Activated CD4-positive, alpha-beta T cell treated with anti-CD3 and anti-CD28 coated beads, Interleukin-2, amount 50 U/mL, for 16 hours (primary cell): ENCODE data around the gene DGKH.

Experiments used
- DNase-seq: peaks from one replicate; pipeline ENCODE4 v3.0.0-alpha.2; 2020

DGKH gene, protein sequence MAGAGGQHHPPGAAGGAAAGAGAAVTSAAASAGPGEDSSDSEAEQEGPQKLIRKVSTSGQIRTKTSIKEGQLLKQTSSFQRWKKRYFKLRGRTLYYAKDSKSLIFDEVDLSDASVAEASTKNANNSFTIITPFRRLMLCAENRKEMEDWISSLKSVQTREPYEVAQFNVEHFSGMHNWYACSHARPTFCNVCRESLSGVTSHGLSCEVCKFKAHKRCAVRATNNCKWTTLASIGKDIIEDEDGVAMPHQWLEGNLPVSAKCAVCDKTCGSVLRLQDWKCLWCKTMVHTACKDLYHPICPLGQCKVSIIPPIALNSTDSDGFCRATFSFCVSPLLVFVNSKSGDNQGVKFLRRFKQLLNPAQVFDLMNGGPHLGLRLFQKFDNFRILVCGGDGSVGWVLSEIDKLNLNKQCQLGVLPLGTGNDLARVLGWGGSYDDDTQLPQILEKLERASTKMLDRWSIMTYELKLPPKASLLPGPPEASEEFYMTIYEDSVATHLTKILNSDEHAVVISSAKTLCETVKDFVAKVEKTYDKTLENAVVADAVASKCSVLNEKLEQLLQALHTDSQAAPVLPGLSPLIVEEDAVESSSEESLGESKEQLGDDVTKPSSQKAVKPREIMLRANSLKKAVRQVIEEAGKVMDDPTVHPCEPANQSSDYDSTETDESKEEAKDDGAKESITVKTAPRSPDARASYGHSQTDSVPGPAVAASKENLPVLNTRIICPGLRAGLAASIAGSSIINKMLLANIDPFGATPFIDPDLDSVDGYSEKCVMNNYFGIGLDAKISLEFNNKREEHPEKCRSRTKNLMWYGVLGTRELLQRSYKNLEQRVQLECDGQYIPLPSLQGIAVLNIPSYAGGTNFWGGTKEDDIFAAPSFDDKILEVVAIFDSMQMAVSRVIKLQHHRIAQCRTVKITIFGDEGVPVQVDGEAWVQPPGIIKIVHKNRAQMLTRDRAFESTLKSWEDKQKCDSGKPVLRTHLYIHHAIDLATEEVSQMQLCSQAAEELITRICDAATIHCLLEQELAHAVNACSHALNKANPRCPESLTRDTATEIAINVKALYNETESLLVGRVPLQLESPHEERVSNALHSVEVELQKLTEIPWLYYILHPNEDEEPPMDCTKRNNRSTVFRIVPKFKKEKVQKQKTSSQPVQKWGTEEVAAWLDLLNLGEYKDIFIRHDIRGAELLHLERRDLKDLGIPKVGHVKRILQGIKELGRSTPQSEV

DNA sequence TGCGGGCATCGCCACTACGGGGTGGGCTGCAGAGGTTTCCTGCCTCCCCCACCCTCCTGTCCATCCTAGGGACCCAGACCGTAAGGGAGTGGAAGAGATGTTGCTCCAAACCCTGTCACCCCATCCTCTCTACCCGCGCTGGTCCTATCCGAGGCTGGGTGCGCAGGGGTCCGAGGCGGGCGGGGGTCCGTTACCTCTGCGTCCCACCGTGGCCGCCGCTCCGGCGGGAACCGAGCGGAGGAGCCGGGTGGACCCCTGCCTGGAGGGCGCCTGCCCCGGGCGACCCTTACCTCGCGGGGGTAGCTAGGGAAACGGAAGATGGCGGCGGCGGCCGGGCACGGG is at the start of gene DGKH:
TSS of gene DGKH (plus strand) at position 307 of the 342 bp plus-strand sequence. CDS start 126 bp downstream, outside the sequence.
- DNase-seq: no peak

DNA sequence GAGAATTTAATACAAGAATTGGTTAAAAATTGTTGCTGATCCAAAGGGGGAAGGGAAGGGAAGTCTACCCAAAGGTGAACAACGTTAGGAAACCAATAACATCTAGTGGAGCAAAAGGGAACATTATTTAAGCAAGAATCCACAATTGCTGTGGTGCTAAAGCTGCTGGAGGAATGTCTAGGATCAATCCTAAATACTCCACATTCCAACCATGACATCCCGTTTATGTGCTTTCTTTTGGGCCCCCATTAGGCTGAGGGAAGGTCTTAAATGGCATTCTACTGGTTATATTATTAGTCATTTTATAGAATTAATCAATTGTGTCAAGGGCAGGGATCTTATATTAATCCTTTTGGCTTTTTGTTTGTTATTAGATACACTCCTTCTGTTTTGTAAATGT is 47.6 kb upstream of the DGKH start:
- DNase-seq: no peak

DNA sequence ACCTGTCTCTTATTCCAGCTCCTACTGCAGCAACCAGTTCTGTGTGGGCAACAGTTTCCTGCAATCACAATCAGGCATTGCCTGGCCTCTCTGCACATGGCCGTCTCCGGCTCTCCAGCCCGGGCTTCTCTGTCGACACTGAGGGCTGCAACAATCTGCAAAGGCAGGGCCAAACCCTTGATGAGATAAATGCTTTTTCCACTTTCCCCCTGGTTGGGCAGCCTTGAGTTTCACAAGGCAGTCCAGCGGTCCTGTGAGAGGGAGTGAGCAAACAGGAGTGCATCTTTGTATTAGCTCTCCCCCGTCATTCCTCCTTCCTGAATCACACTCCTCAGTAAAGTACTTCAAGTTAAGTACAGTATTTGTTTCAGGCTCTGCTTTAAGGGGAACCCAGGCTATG is 46.9 kb upstream of the DGKH start:
- no peak for DNase-seq

GRCh38 chr13:42002066-42002465 is 46.4 kb upstream of the DGKH start:
- DNase-seq: no peak

DNA sequence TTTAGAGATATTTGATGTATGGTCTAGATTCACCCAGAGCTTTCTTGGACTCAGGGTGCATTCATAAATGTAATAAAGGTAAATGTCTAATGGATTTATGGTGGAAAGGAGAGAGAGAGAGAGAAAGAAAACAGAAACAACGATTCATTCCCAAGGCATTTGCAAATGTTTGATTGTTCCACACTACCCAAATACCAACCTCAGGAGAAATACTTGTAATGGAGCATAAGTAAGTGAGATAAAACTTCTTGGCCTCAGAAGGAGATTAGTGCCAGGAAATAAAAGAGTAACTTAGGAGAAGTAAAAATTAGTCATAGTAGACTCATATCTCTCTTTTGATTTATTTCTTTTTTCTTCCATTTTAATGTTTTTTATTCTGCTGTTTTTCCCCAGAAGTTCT is 40.6 kb upstream of the DGKH start:
- no peak for DNase-seq

DNA sequence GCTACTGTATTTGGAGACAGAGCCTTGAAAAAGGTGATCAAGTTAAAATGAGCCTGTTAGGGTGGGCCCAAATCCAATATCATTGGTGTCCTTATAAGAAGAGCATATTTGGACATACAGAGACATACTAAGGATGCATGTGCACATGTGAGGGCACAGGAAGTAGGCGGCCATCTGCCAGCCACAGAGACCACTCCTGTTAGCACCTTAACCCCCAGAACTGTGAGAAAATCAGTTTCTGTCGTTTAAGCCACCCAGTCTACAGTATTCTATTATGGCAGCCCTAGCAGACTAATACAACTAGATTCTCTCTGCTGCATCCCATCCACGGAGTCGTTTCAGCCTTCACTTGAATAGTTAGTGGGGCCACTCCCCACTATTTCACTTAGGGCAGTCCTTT is 39.4 kb upstream of the DGKH start:
- no peak for DNase-seq

DNA sequence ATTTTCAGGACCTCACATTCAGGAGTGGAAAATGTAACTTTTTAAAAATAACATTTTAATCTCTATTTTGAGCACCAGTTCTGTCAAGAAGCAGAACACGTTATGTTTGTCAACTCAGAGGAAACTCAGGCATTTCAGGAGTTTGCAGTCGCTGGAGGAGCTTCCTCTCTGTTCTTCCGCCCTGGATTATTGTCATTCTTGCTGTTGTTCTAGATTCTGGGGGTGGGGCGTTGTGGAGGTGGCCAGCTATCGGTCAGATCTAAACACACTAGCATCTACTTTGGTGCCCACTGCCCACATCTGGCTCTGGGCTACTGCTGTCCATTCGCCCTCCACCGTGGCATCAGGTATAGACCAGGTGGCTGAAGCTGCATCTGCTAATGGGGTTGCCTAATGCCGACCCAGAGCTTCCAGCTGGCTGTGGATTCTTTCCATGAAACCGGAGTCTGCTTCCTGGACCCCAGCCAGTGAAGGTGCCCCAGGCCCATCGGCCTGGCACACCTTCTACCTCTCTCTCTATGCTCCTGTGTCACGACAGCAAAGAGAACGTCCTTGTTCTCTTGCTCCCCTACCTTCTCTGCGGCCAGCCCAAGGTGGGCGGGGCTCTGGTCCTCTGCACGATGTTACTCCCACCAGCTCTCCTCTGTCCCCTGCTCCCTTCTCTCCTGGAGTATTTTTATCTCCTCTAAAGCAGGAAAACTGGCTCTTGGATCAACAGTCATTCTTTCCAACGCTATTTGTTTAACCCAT is 36.7 kb upstream of the DGKH start:
- no peak for DNase-seq

DNA sequence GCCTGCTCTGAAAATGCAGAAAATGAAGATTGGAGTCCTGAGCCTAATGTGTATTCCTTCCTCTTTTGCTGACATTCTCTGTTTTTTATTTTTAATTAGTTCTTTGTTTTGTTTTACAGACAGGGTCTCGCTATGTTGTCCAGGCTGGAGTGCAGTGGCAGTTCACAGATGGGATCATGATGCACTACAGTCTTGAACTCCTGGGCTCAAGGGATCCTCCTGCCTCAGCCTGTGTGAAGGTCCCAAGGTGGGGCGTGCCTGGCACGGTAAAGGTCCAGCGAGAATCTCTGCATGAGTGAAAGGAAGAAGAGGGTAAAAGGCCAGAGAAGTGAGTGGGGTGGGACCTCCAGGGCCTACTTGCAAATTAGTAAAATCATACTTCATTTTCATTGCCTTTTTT is 34.3 kb upstream of the DGKH start:
- DNase-seq: no peak

- no peak for DNase-seq
Measured at GRCh38 chr13:42017264-42017663, 31.2 kb upstream of the DGKH start.

DNA sequence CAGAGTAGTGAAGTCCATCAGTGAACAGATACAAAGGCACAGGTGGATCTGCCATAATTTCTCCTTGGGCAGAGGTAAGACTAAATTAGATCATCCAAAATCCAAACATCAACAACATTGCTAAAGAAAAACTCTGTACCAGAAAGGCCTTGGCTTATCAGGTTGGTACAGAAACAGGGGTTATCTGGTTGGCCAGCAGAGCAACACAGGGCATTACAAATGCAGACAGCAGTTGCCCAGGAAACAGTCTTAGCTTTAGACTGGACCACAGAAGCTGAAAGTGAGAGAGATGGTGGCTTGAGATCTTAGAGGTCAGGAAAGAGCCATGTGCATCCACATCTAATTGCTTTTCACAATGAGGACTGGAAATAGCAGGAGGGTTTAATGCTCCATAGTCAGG is 26.6 kb upstream of the DGKH start:
- no peak for DNase-seq

DNA sequence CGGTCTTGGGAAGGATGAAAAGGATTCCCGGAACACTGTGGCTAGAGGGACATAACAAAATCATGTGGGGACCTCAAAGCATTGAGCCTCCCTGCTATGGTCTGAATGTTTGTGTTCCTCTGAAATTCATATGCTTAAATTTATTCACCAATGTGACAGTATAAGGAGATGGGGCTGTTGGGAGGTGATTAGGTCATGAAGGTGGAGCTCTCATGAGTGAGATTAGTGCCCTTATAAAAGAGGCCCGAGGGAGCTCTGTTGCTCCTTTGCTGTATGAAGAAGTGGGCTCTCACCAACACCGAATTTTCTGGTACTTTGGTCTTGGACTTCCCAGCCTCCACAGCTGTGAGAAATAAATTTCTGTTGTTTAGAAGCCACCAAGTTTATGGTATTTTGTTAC is 26.1 kb upstream of the DGKH start:
- no peak for DNase-seq

DNA sequence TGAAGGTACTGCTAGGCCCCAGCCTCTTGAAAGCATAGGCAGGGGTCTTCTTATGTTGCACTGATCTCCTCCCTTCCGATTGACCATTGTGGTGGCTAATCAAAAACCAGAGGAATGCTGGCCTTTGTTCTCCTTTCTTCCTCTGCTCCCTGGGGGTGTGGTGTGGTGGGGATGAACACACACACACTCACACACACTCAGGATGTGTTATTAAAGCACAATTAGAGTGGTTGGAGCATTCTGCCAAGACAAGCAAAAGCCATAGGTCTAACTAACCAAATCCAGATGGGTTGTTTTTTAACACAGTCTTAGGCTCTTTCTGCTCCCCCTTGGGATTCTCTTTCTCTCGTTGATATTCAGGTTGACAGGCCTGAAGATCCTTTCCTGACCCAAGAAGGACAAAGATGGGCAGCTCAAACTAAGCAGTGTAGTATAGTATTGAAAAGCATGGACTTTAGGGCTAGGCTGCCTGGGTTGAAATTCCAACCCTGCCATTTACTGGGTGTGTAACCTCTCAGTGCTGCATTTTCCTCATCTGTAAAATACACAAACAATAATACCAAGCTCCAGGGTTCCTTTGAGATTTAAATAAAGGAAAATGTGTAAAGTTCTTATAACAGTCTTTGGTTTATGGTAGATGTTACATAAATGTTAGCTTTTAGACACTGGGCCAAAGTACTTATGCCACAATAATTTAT is 25.5 kb upstream of the DGKH start:
- DNase-seq: no peak

DNA sequence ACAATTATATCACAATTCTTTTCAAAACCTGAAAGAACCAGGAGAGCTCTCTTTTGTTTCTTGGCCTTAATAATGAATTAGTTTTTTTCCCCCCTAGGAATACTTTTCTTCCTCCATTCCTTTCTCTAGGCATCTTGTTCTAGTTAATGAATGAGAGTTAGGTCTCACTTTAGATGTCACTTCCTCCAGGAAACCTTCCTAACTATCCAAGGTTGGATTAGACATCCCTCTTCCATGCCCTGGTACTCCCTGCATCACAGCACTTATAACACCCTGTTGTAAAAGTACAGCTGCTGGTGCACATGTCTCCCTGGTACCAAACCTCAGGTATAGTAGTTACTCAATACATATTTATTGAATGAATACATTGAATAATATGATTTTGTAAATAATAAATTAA is 21.2 kb upstream of the DGKH start:
- no peak for DNase-seq

DNA sequence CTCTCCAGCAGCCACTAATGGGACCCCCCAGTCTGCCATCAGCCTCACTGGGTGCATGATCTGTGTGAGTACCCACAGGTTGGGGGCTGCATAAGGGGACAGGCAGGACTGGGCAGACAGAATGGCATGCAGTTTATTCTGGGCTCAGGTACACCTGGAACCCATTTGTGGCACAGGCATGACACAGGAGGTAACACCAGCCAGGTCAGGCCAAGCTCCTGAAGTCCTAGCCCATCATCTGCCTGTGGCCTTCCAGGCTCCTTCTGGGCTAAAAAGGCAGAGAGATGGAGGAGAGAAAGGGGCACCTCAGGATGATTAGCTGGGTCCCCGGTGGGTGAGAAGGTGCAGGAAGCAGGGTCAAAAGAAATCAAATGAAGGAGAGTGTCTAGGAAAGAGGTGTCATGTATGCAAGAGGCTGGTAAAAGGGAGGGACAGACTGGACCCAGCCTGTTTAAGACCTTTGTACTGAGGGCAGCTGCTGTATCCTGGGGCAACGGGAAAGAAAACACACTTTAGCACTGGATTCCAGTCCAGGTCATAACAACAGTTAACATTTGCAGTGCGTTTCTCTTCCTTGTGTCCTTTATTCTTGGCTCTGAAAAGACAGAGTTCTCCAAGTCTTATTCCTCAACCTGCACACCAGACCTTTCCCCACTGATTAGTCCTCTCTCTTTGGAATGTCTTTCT is 20.2 kb upstream of the DGKH start:
- DNase-seq: no peak

GRCh38 chr13:42035905-42036521 is 12.4 kb upstream of the DGKH start:
- DNase-seq: no peak

DNA sequence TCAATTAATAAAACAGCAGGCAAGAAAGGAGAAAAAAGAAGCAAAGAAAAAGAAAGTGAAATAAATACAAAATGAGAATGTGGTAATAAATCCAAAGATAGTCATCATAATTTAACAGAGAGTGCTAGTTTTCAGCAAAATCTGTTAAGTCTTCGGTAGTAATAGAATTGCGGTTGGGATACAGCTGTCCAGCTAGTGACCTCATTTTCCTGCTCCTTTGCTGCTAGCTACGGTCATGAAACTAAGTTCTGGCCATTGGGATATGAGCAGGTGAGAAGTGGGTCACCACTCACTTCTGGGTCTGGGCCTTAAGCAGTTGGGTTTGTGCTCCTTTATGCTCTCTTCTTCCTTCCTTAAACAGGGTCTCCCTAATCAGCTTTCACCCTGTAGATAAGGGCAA is 11.7 kb upstream of the DGKH start:
- no peak for DNase-seq

GRCh38 chr13:42038661-42039456 is 9.6 kb upstream of the DGKH start:
- DNase-seq: no peak

DNA sequence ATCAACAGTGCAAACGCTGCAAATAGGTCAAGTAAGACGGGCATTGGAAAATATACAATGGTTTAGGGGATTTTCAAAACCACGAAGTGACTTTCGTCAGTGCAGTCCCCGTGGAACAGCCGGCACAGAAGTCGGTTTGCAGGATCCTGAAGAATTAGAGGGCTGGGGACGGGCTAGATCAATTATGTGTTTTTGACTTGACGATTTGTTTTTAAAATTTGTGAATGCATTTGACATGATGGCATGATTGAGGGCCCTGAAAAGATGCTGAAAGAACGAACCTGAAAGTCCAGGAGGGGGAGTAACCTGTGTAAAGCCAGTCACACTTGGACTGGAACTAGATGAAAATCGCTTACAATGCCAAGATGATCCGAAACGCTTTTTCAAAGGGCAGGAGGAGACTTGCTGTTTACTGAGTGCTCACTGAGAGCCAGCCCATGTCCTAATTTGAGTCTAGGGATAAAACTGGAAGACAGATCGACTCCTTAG is 8.9 kb upstream of the DGKH start:
- DNase-seq: peak; percentile 32

DNA sequence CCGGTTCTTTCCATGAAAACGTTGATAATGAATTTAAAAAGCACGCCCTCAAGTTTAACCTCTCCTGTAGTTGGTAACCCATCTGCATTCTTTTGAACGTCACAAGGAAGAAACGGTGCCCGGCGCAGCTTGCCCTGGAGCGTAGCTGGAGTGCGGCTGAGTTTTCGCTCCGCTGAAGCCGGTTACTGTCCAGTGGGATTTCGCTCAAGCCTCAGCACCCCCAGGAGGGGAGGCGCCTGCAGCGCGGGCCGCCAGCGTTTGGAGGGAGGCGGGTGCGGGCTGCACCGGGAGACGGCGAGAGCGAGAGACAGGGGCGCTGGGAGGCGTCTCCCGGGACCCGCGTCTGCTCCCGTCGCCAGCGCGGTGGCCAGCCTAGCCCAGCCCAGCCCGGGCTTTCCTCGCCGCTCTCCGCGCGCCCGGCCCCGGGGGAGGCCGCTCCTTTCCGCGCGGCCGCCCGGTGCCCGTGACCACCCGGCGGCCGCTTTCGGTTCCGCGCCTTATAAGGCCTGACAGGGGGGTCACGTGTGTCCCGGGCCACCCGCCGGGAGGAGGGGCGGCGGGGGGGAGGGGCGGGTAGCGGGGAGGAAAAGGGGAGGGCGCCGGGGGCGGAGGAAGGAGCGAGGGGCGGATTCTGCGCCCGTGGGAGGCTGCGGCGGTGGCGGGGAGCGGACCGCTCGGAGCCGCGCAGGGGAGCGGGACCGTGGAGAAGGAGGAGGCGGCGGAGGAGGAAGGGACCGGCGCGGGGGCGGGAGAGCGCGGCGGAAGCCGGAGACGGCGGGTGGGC is 8.3 kb upstream of the DGKH start:
- peak; percentile 90 for DNase-seq
